Activated T-helper 1 cell treated with Interleukin-2 at 50 U/mL for 16 hours (primary cell): Measurements from ENCODE around the gene KLF13.

Experiments used
- DNase-seq: peaks from one replicate; pipeline ENCODE4 v3.0.0-alpha.2; 2020; ENCODE audit warnings: low read depth

KLF13 gene

DNA sequence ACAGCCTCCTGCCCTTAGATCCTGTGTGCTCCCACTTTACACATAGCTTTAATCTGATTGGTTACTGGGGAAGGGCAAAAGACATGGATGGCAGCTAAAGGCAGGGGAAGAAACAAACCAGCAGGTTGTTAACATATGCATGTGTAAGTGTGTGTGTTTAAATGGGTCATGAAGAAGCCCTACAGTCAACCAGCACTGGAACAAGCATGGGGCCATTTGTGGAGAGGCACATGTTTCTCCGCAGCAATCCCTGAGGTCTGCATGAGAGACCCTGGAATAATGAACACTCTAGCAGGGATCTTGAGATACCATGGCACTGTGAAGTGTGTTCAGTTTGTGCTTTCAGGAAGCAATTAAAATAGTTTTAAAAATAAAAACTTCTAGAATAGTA is 6.0 kb downstream of the KLF13 start:
- DNase-seq = no peak

DNA sequence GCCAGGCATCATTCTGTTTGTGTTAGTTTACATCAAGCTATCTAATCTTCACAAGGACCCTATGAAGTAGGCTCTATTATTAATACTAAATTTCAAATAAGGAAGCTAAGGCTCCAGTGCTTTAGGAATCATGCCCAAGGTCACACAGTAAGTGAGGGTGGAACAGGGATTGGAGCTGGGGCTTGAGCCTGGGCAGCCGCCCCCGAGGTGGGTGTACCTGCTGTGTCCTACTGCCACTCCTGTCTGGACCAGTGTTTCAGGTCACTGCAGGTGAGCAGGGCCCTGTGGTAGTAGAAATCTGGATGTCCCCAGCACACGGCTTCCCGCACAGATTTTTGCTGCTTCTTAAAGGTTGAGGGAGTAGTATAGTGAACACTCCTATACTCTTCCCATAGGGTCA is 6.5 kb downstream of the KLF13 start:
- no peak for DNase-seq

DNA sequence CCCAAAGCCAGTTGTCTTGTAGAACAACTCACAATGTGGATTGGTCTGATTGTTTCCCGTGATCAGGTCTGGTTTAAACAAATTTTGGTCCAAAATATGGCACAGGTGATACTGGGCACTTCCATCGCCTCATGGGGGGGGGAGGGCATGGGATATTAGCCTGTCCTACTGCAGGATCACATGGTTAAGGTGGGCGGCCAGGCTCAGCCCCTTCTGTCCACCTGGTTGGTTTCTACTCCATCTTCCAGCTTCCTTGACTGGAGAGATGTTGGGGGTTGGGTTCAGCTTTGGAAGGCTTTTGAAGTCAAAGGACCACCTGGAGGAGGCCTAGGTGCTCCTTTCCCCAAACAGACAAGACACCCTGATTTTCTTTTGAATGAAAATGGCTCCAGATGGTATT is 7.2 kb downstream of the KLF13 start:
- DNase-seq = no peak

DNA sequence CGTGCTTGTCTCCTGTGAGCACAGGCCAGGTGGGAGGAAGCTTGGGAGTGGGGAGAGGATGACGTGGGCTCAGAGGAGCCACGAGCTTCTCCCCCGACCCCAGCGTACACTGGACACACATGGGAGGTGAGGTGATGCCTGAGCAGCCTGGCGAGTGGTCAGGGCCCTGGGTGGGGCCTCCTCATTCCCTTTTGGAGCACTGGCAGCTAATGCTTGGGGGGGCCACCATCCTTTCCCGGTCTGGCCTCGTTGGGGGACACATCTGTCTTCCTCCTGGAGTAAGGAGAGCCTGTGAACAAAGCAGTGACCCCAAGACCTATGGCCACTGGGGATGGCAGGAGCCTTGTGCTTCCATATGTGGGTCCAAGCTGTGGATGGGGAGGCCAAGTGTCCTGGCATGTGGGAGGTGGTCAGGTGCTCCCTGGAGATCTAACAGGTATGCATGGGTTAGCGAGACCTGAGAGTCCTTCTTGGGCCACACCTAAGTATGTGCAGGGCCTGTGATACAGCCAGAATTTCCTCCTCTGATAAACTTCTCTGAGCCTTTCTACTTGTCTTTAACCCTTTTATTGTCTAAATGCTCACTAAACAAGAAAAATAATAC is 9.5 kb downstream of the KLF13 start:
- DNase-seq = no peak

DNA sequence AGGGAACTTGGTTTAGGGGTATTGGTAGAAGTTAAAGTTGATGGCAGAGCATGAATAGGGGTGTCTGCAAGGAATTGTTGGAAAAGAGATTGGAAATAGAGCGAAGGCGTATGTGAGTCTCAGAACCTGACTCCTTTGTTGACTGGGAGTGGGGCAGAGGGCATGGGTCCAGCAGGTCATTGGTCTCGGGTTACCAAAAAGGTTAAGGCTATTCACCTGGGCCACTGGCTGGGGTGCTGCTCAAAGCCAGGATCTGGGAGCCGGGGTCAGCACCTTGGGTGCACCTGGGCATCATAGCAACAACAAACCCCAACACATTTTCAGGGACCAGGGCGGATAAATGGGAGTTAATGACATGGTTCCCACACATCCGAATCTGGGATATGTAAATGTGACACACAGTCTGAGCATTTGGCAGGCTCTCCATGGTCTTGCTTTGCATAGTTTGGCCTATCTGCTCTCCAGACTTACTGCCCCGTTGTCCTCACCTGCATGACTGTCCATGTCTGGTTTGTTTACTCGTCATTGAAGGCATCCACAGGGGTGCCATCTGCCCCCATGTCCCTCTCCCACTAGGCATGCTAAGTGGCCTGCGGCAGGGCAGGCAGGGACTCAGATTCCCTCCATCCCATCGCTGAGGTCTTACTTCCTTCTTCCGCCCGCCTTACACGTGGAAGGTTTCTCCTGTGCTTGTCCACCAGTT is 10.1 kb downstream of the KLF13 start:
- DNase-seq = no peak

DNA sequence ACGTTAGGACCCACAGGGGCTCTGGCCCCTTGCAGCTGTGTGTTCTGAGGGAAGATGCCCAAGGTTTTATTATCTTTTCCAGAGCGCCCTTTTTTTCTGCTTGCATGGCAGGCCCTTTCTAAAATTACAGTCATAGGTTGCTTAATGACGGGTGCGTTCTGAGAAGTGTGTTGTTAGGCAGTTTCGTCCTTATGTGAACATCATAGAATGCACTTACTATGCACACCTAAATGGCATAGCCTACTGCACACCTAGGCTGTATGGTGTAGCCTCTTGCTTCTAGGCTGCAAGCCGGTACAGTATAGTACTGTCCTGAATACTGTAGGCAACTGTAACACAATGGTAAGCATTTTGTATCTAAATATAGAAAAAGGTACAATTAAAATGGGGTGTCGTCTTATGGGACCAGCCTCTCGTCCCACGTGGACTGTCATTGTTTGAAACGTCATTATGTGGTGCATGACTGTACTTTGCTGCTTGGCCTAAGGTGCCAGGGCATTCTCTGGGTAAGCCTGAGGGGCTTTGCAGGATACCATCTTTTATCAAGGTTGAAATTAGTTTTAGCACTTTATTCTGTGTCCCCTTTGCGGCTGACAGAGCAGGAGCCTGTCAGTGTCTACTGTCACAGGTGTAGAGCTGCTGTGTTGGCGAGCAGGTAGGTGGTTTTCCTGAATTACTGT is 10.9 kb downstream of the KLF13 start:
- no peak for DNase-seq

DNA sequence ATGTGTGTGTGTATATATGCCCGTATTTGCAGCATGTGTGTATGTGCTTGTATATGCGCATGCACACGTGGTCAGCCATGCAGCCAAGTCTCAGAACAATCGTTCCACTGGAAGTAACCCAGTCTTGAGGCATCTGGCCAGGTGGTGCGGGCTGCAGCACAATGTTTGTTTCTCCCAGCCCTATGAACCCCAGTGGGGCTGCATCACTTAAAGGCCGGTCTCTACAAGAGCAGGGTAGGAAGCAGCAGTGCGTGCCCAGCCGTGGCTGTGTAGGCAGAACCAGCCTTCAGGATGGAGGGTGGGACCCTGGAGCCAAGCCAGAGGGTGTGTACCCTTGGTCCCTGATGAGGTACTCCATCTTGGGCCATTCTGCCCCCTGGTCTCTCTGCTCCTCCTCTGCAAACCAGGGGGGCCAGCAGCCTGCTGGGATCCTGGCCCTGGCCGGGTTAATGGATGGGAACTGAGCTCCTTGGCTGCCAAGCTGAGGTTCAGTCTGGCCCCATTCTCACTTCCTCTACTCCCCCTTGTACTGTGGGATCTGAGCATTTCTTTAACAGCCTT is 11.8 kb downstream of the KLF13 start:
- DNase-seq = no peak

DNA sequence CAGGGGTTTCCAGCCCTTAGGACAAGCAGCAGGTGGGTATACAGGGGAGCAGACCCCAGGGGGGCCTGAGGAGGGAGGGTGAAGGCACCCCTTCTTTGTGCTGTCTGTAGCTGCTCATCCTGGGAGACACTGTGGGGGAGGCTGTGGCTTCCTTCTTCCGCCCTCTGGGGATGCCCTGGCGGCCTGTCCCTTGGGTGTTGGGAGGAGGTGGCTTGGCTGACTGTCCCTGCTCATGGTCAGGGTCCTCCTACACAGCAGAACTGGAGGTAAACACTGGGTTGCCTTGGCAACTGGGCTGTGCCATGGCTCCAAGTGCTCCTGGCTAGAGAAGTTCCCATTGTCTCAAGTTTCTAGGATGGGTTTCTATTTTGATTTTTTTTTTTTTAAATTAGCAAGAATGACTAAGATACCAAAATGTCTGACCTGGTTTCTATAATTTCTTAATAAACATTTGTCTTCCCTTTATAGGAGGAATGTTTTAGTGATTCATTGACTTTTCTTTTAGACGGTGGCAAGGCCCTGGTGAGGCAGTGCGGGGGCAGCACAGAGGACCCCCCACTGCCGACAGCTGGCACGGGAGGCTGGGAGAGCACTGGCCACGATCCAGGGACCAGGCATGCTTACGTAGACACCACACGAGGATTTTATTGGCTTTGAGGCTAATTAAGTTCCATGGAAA is 12.4 kb downstream of the KLF13 start:
- DNase-seq = no peak

DNA sequence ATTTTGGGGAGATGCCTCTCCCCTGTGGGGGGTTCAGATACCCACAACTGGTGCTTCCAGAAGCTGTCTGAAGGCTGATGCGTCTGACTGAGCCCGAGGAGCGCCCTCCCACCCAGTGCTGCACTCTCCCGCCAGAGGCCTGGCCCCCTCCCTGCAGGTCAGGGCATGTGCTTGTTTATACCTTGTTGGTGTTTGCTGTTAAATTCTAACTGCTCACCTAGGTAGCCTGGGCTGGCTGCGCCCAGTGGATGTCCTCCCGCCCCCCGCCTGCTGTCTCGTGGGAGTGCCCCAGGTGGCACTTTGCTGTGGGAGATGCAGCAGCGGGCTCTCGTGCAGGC is 12.9 kb downstream of the KLF13 start:
- no peak for DNase-seq

DNA sequence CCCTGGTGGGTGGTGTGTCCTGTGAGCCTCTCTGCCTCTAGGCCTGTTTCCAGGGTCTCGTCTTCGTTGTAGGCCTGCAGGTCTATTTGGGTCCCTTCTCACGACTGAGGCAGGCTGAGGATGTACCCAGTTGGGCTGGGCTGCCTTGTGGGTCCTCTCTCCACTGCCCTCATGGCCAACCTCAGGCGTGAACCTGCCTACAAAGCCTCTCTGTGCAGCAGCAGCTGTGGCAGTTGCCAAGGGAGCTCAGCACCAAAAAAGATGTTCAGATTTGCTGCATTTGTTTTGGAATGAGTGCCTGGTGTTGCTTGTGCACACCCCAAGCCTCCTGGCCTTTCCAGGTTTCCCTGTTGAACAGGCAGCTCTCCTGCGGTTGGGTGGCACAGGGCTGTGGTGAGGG is 13.4 kb downstream of the KLF13 start:
- DNase-seq = no peak

DNA sequence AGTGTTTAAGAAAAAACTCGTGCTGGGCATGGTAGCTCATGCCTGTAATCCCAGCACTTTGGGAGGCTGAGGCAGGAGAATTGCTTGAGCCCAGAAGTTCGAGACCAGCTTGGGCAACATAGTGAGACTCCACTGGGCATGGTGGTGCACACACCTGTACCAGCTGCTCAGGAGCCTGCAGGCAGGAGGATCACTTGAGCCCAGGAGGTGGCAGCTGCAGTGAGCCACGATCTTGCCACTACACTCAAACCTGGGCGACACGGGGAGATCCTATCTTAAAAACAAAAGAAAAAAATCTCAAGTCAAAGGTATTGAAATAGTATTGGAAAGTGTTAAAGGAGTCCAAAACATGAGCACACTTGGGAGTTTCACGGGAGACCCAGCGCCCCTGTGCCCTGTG is 14.0 kb downstream of the KLF13 start:
- no peak for DNase-seq

DNA sequence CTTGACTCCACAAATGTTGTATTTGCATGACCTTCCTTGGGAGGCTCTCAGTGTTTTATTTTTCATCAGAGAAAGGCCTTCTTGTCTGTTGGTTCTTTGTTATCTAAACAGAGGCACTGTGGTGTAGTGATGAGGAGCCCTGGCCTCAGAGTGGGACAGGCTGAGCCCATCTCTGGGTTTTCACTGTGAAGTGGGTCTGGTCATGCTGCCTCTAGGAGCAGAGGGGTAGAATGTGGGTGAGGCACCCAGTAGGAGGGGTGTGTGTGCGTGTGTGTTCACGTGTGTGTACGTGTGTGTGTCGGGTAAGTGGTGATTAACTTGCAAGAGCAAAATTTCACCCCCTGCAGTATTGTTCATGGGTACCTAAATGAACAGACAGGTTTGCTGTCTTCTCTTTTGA is 14.4 kb downstream of the KLF13 start:
- no peak for DNase-seq

DNA sequence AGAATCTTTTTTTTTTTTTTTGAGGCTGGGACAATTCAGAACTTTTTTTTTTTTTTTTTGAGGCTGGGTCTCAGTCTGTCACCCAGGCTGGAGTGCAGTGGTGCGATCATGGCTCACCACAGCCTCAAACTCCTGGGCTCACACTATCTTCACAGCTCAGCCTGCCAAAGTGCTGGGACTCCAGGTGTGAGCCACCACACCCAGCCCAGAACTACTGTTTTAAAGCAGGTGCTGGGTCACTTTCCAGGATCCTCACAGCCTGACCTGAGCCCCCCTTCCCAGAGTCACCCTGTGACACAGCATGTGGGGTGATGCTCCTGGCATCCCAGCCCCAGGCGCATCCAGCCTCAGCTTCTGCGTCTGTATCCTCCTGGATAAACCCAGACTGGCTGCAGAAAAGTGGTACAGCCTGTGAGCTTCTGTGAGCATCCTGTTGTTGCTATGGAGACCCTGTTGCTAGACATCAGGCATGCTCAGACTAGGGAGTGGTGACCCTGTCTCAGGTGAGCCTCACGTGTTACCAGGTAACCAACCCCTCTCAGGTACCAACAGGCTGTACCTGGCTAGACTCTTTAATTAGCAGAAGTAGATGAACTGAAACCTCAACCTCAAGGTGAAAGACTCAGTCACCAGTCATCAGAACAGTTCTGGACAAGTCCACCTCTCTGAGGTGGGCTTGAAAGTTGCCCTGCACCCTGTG is 15.0 kb downstream of the KLF13 start:
- no peak for DNase-seq

DNA sequence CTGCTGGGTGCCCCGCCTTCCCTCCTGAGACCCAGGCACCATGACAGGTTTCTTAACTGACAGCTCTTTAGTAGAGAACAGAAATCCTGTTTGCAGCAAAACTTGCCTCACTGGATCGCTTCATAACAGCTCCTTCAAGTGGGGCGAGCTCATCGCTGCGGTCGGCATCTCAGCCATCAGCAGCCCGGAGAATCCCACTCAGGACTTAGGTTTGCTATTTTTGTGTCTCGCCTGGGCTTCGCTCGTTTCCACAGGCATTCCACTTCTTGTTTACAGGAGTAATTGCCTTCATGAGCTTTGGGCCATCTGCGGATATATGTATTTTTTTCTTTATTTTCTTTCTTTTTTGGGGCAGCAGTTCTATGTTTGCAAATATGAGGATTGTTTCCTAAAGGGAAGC is 15.7 kb downstream of the KLF13 start:
- DNase-seq = no peak

DNA sequence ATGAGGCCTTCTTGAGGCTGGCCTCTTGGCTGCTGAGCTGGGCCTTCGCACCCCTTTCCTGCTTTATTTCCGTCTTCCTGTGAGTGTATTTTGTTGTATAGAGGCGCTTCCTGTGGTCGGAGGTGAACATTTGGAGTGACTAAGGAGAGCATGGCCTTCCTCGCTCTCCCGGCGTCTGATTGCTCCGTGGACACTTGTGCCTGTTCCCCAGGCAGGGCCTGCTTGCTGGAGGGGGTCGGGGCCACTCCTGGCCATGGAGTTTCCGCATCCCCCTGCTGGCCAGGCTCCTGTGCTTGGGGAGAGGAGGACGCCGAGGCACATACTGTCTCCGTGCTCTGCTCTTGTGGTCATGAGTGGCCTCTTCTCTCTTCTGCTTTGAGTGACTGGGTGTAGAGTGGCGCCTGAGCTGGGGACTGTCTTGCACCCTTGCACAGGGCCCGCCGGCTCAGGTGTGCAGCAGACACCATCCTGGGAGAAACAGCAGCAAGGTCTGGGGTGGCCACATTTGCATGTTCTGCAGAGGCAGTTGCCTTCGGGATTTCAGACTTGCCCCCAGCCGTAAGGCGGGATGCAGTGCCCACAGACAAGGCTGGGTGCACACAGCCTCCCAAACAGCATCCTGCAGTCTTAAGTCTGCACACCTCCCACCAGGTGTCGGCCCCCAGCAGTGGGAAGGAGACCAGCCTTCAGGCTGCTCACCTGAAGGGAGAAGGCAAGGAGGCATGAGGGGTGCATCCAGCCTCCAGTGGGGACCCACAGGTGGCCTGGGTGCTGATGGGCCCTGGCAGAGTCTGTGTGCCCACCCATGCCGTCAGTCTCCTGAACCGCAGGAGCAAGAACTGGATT is 16.4 kb downstream of the KLF13 start:
- no peak for DNase-seq

DNA sequence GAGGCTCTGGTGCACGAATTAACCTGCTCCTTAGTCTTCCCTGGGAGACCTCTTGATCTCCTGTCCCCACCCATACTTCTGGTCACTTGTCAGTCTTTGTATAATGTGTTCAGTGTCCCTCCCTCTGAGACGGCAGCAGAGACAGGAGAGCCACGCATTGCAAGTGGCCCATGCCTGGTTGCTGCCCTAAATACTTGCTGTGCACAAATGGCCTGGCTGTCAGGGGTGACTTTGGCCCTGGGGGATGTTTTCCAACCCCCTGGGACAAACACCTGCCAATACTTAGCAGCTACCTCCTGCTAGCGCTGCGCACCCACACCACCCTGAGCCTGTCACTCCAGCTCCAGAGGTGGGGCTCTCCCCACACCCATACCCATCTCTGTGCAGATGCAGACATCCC is 17.2 kb downstream of the KLF13 start:
- no peak for DNase-seq

DNA sequence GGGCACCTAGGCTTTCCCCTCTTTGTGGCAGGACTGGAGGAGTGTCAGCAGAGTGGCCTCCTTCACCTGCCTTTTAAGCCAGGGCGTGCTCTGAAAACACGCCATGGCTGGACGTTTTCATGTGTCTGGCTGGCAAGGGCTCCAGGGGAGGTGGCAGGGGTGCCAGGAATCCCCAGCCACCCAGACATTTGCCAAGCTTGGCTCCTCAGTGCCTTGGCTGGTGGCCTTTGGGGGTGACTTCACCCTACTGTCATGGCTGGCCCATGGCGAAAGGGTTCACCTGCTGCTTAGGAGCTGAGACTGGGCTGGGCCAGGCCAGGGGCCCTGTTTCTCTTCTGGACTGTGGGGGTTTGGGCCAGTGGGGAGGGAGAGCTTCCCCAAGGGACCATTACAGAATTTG is 17.6 kb downstream of the KLF13 start:
- no peak for DNase-seq

DNA sequence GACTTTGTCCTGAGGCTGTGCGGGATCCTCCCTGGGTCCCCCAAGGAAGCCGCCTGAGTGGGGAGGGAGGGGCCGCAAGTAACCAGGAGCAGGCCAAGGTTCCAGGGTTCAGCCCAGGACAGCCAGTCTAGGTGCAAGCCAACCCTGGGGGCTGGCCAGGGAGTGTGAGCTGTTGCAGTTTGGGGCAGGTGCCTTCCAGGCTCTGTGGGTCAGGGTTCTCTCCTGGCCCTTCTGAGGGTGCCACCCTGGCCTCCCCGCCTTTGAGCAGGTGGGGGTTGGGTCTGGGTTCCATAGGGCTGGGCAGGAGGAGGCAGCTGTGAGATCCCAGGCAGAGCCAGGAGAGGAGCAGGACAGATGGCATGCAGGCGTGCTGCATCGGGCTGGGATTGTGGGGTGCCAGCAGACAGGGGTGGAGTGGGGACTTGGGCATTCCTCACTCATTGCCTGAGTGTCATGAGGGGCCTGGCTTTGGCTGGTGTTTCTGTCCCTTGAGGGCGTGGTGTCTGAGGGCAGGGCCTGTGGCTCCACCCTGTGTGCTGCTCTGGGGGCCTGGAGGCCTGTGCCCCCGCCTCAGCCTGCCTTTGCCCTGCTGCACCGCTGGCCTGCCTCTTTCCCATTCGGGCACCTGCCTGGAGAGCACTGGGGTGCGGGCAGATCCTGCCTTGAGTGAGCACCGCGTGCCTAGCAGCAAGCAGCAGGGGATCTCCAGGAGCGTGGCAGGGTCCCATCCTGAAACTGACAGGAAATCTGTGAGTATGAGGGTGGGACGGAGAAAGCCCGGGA is 18.4 kb downstream of the KLF13 start:
- no peak for DNase-seq

DNA sequence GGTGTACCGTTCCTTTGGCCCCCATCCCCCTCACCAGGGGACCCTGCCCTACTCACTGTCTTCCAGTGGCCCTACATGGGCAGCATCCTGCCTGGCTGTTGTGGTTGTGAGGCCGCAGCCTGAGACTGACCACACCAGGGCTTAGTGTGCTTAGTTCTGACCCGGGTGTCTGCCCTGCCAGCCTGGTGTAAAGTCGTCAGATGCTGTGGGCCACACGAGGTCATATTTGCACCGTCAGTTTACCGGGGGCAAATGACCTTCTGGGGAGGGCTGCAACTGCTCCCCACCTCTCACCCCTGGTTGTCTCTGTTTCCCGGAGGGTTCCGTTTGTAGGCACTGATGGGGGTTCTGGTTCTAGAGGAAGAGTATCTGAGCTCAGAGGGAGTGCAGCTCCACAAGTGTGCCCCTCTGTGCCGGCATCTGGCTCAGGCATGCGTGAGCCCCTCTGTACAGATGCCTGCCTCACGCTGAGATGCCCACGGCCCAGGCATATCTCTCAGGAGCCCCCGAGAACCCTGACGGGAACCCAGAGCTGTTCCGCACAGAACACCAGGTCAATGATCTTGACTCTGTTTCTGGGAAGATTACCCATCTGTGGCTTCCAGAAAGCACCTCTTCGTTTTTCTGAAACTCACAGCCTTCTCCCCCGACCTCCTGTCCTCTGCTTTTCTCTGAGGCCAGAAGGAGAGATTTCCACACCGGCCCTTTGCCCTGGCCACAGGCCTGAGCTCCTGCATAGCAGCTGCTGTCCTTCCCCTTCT is 19.2 kb downstream of the KLF13 start:
- no peak for DNase-seq
